Superior temporal gyrus (tissue), 1 donor: ENCODE data around the gene PRKCH.
A peak's percentile ranks its signal among the peaks of the same experiment; 100 is the strongest.

Experiments
- DNase-seq: peaks from one replicate; pipeline ENCODE4 v3.0.0-alpha.2; 2016; ENCODE audit errors: extremely low spot score

PRKCH gene

GRCh38 chr14:61568572-61569011 is 247.2 kb downstream of the PRKCH start:
- DNase-seq = no peak

GRCh38 chr14:61569308-61569707 is 247.9 kb downstream of the PRKCH start:
- no peak for DNase-seq

- DNase-seq = no peak
Measured at GRCh38 chr14:61569812-61570548, 248.6 kb downstream of the PRKCH start.

- DNase-seq = no peak
Measured at GRCh38 chr14:61570549-61571290, 249.3 kb downstream of the PRKCH start.

- no peak for DNase-seq
Measured at GRCh38 chr14:61571917-61572316, 250.5 kb downstream of the PRKCH start.

- no peak for DNase-seq
Measured at GRCh38 chr14:61573321-61573720, 251.9 kb downstream of the PRKCH start.

GRCh38 chr14:61573748-61574513 is 252.6 kb downstream of the PRKCH start:
- no peak for DNase-seq

- DNase-seq = no peak
Measured at GRCh38 chr14:61574514-61574807, 253.1 kb downstream of the PRKCH start.

GRCh38 chr14:61575126-61575525 is 253.7 kb downstream of the PRKCH start:
- no peak for DNase-seq

GRCh38 chr14:61575551-61576150 is 254.3 kb downstream of the PRKCH start:
- no peak for DNase-seq

GRCh38 chr14:61577506-61577931 is 256.1 kb downstream of the PRKCH start:
- no peak for DNase-seq

- no peak for DNase-seq
Measured at GRCh38 chr14:61578745-61579144, 257.4 kb downstream of the PRKCH start.

GRCh38 chr14:61581340-61581739 is 260.0 kb downstream of the PRKCH start:
- no peak for DNase-seq

GRCh38 chr14:61581955-61582615 is 260.7 kb downstream of the PRKCH start:
- DNase-seq = no peak

- no peak for DNase-seq
Measured at GRCh38 chr14:61582815-61583214, 261.4 kb downstream of the PRKCH start.

GRCh38 chr14:61584331-61584741 is 263.0 kb downstream of the PRKCH start:
- DNase-seq = peak; percentile 48

- DNase-seq = no peak
Measured at GRCh38 chr14:61585598-61586543, 264.5 kb downstream of the PRKCH start.

GRCh38 chr14:61586544-61587055 is 265.2 kb downstream of the PRKCH start:
- DNase-seq = no peak

- no peak for DNase-seq
Measured at GRCh38 chr14:61587081-61587713, 265.8 kb downstream of the PRKCH start.

GRCh38 chr14:61588419-61588901 is 267.1 kb downstream of the PRKCH start:
- no peak for DNase-seq
